ENCODE data around the gene KCNG4. TPM values are rescaled to one million over a fixed set of nuclear protein-coding genes. Genes with fewer than 3 reads are reported as not detected.
"Not testable (repeated sequence)": the region's sequence is repeated elsewhere in the genome, so short reads cannot be mapped to it uniquely, and the experiment has no call there.

KCNG4 gene
- total RNA-seq, 1 experiment from 2014 or later = 0.06 TPM

DNA sequence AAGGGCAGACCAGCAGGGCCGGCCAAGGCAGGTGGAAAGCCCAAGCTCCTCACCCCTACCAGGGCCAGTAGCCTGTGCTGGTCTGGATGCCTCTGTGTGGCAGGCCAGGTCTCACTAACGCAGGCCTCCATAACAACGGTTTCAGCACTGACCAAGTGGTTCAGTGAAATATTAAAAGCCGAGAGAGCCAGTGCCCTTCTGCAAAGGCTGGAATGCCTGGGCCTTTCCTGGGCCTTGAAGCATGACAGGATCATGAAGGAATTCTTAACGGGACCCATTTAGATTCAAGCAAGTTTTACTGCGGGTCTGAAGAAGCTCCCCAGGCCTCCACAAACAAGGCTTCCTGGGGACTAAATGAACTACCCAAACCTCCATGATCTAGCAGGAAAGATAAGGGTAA lies 32.6 kb downstream of the KCNG4 start:
- no peak for DNase-seq (ENCODE audit: low read depth)

DNA sequence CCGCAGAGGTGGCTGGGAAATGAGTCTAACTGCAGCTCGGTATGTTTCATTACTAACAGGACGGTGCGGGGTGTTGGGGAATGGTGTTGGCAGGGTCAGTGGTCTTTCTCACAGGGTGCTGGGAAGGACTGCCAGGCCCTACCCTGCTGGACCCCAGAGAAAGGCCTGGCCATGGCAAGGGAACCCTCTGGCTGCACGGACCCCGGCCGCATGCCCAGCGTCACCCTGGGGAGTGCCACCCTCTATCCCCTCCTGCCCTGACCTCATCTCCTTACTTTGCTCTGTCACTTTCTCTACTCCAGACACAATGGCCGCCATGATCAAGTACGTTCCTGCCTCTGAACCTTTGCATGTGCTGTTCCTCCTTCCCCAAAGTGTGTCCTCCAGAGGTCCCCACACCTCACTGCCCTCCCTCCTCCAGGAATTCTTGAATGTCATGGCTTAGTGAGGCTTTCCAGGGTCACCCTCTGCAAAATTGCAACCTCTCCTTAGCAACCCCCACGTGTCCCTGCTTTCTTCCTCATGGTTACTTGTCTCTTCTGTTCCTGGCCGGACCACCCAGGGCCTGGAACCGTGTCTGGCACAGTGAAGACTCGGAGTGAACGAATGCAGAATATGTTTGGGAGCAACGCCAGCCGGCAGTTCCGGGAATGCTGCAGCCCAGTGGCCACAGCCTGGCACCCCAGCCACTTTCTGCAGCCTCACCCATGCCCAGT lies 33.7 kb downstream of the KCNG4 start:
- no peak for DNase-seq (ENCODE audit: low read depth)

- peak; percentile 39 for DNase-seq (ENCODE audit: low read depth)
Observed at GRCh38 chr16:84205123-84205522, 34.7 kb downstream of the KCNG4 start.

GRCh38 chr16:84204551-84204950 lies 35.3 kb downstream of the KCNG4 start:
- DNase-seq (ENCODE audit: low read depth) = not testable (repeated sequence)

- no peak for DNase-seq (ENCODE audit: low read depth)
Observed at GRCh38 chr16:84199861-84200260, 40.0 kb downstream of the KCNG4 start.

DNA sequence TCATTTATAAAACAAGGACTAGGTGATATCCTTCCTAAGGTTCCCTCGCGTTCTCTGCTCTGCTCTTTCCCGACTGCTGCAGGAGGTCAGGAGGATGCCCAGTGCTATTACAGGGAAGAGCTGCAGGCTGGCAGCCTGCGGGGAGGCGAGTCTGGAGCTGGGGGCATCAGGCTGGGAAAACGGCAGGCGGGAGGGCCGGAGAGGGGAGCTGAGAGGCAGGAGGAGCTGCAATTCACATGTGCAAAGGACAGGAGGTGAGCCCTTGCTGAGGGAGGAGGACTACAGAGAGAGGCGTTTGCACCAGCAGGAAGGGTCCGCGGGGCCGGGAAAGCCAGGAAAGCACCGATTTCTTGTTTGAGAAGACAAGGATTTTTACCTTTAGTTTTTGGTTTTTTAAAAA lies 40.7 kb downstream of the KCNG4 start:
- DNase-seq (ENCODE audit: low read depth) = no peak

DNA sequence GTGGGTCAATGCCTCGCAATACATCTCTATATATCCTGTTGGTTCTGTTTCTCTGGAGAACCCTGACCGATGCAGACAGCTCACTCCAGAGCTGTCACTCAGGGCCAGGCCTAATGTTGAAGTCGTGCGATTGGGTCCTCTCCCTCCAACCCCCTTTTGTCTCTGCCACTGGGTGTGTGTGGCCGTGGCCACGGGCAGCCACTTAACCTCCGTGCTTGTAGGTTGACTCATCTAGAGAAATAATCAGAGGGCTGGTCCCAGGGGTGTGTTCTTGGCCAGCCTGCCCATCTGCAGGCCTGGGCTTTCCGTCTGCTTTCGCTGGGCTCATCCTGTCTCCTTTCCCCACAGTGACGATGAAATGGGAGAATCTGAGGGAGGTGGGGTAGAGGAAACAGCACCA lies 41.4 kb downstream of the KCNG4 start:
- DNase-seq (ENCODE audit: low read depth) = peak; percentile 58

- DNase-seq (ENCODE audit: low read depth) = no peak
Observed at GRCh38 chr16:84197466-84198128, 42.2 kb downstream of the KCNG4 start.

- no peak for DNase-seq (ENCODE audit: low read depth)
Observed at GRCh38 chr16:84196727-84197394, 43.0 kb downstream of the KCNG4 start.

DNA sequence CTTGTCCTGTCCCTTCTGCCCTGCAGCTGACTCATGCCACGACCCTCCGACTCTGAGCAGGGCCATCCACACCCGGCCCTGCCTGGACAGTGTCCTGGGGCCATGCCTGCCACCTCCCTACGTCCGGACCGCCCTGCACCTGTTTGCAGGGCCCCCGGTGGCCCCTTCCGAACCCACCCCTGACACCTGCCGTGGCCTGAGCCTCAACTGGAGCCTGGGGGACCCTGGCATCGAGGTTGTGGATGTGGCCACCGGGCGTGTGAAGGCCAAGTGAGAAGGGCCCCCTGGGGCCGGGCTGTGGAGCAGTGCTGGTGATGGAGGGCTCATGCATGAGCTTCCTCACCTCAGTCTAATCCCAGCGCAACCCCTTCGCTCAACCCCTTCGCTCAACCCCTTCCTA lies 43.7 kb downstream of the KCNG4 start:
- no peak for DNase-seq (ENCODE audit: low read depth)

- no peak for DNase-seq (ENCODE audit: low read depth)
Observed at GRCh38 chr16:84195201-84196093, 44.4 kb downstream of the KCNG4 start.

DNA sequence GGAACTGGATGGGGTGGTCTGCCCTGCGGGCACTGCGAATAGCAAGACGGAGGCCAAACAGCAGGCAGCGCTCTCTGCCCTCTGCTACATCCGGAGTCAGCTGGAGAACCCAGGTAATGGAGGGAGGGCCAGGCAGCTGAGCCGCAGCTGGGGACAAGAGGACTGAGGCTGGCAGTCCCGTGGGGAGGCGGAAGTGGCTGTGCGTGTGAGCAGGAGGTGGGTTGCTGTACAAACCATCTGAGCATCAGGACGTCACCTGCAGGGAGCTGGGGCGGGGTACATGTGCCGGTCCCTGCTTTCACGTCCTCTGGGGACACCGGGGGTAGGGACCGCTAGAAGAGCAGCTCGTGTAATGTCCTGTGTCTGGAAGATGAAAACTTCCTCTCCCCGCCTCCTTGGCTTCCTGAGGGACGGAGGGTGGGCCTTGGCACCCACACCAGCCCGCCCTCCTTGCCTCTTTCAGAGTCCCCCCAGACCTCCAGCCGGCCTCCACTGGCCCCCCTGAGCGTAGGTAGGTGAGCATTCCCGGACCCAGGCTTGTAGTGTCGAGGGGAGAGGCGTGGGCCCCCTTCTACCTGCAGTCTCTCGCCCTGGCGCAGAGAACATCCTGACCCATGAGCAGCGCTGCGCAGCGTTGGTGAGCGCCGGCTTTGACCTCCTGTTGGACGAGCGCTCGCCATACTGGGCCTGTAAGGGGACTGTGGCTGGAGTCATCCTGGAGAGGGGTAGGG lies 45.2 kb downstream of the KCNG4 start:
- no peak for DNase-seq (ENCODE audit: low read depth)

DNA sequence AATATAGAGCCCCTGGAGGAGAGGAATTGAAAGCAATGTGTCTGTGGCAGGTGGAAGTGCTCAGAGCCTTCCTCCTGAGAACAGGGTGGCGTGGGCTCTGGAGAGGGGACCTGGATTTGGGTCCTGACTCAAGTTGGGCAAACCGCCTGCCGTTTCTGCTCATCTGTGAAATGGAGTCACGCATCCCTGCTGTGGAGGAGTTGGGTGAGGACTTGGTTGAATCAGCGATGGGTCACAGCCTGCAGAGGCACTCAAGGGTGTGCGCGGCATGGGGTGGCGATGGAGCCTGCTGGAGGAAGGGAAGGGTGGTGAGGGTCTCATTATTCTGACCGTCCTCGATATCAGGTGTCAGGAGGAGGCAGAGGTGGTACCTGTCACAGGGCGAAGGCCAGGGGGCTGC lies 45.8 kb downstream of the KCNG4 start:
- DNase-seq (ENCODE audit: low read depth) = no peak

- no peak for DNase-seq (ENCODE audit: low read depth)
Observed at GRCh38 chr16:84193480-84193879, 46.3 kb downstream of the KCNG4 start.

- no peak for DNase-seq (ENCODE audit: low read depth)
Observed at GRCh38 chr16:84191466-84191865, 48.3 kb downstream of the KCNG4 start.

DNA sequence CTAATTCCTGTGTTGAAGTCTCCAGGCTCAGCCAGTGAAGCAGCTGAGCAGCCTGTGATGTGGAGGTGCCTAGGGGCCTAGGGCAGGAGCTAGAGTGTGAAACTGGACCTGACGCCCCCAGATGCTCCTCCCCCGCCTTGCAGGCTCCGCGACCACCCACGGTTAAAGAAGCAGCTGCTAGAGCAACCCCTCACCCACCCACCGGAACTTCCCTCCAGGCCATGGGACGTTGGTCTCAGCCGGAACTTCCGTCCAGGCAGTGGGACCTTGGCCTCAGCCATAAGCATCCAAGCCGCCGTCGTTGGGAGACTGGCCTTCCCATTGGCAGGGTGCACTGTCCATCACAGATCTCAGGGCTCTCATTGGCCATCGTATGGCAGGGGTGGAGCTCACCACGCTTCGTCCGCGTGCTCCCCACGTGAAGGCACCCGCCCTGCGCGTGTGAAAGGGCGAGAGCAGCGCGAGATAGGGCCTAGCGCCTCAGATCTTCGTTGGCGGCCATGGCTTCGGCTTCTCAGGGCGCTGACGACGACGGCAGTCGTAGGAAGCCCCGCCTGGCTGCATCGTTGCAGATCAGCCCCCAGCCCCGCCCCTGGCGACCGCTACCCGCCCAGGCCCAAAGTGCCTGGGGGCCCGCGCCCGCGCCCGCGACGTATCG lies 49.0 kb downstream of the KCNG4 start, which contains the start of gene ADAD2:
Gene ADAD2 (plus strand): TSS at position 427 of the 658 bp plus-strand sequence. CDS start 74 bp downstream, at position 501.
- no peak for DNase-seq (ENCODE audit: low read depth)

DNA sequence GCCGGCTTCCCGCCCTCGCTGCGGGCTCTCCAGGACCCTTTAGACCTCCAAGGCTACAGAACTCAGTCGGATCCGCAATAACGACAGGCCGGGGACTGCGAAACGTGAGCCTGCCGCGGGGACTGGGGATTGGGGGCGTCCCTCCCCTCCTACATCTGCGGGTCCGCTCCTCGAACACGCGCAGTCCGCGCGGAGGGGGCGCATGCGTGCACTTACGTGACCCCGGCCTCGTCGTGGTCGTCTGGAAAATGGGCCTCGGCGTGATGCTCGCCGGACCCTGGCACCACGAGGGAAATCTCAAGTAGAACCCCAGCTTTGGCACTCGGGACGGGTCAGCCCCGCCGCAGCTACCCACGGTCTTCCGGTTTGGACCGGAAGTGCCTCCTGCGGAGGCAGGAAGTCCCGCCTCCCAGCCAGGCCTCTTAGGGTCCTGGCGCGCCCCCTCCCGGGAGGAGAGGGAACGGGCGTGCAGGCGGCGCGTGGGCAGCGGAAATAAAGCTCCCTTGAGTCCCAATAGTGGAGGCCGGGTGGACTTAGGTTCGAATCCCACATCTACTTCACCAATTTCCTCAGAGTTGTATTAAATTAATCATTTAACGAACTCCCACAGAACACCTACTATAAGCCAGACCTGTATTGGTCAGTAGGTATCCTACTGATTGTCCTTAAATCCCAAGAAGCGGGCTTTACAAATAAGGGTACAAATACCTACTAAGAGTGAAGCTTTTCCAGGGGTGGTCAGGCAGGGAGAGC lies 53.0 kb downstream of the KCNG4 start, which contains the start of gene TAF1C:
Gene TAF1C (minus strand): TSS at position 373 of the 753 bp plus-strand sequence. CDS start 2,069 bp downstream, outside the sequence.
- peak; percentile 92 for DNase-seq (ENCODE audit: low read depth)

GRCh38 chr16:84184775-84185174 lies 55.0 kb downstream of the KCNG4 start:
- DNase-seq (ENCODE audit: low read depth) = no peak

DNA sequence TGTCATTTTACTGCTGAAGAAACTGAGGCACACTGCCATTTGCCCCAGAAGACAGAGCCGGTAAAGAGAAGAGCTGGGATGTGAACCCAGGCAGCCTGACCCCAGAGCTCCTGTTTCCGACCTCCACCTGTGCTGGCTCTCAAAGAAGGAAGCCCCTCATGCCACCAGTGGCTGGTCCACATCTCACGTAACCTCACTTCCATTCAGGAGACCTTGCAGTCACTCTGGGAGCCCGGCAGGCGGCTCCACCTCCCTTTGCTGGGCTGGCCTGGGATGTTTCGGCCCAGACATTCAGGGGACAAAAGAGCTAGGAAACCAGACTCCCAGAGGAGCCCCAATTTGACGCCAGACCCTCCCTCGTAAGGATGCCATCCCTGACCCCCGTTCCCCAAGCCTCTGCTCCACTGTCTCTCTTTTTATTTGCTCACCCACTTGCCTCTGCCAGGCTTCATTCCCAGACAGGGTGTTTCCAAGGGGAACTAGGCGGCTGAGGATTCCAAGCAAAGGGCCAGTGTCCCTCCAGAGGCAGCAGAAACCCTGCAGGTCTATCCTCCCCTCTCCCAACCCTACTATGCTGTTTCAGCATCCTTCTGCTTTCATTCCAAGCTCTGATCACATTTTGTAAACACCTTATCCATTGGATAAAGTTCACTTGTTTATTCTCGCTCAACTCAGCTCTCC lies 55.8 kb downstream of the KCNG4 start:
- DNase-seq (ENCODE audit: low read depth) = no peak
